Ishikawa (cell line): ENCODE results near the gene CCDC57.

ENCODE experiments used
- CREB1 ChIP-seq: IDR thresholded peaks from 2 replicates; pipeline ENCODE4 v1.6.1; 2012; ENCODE audit warnings: low read depth
- EP300 ChIP-seq: IDR thresholded peaks from 2 replicates; pipeline ENCODE4 v1.6.1; 2012; ENCODE audit warnings: borderline replicate concordance
- FOXM1 ChIP-seq: IDR thresholded peaks from 2 replicates; pipeline ENCODE4 v1.6.1; 2012; ENCODE audit warnings: low read depth, borderline replicate concordance
- RAD21 ChIP-seq: IDR thresholded peaks from 2 replicates; pipeline ENCODE4 v1.6.1; 2012; ENCODE audit warnings: low read depth
- TAF1 ChIP-seq: IDR thresholded peaks from 2 replicates; pipeline ENCODE4 v1.6.1; 2012; ENCODE audit warnings: low read depth, mild to moderate bottlenecking
- TCF12 ChIP-seq: IDR thresholded peaks from 2 replicates; pipeline ENCODE4 v1.6.1; 2012; ENCODE audit warnings: low read depth
- YY1 ChIP-seq: IDR thresholded peaks from 2 replicates; pipeline ENCODE4 v1.6.1; 2012; ENCODE audit warnings: low read depth
- TF ChIP-seq, protein P1 (sequence below): IDR thresholded peaks from 2 replicates; pipeline ENCODE4 v1.6.1; 2012

- TF ChIP-seq FOXM1 (no peak), EP300 (no peak), CREB1 (no peak), RAD21 (no peak), YY1 (no peak), TCF12 (no peak), TAF1 (no peak)
- TF ChIP-seq, protein P1, sequence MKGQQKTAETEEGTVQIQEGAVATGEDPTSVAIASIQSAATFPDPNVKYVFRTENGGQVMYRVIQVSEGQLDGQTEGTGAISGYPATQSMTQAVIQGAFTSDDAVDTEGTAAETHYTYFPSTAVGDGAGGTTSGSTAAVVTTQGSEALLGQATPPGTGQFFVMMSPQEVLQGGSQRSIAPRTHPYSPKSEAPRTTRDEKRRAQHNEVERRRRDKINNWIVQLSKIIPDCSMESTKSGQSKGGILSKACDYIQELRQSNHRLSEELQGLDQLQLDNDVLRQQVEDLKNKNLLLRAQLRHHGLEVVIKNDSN: no peak
Observed at GRCh38 chr17:82158825-82159224, 53.8 kb downstream of the CCDC57 start.
